HG02678 (cell line): ENCODE results near the gene POLR2L.

Source experiments
- ATAC-seq: cut with Tn5 transposase; IDR thresholded peaks from one replicate; pipeline ENCODE4 v1.9.1; 2021; ENCODE audit warnings: mild to moderate bottlenecking, moderate library complexity; ENCODE audit not compliant: unreplicated experiment

The POLR2L gene

GRCh38 chr11:839875-840617, 2.3 kb downstream of the POLR2L start:
- ATAC-seq, result no peak

- ATAC-seq, result no peak
These were observed 3.1 kb downstream of the POLR2L start for GRCh38 chr11:839280-839623.

GRCh38 chr11:838441-839279, 3.7 kb downstream of the POLR2L start:
- ATAC-seq, result no peak

- no peak for ATAC-seq
These were observed 4.4 kb downstream of the POLR2L start for GRCh38 chr11:837990-838307.

- no peak for ATAC-seq
These were observed 4.9 kb downstream of the POLR2L start for GRCh38 chr11:837189-837989.

- no peak for ATAC-seq
These were observed 5.6 kb downstream of the POLR2L start for GRCh38 chr11:836700-837099.

GRCh38 chr11:836274-836673, 6.1 kb downstream of the POLR2L start:
- ATAC-seq, result no peak

- no peak for ATAC-seq
These were observed 7.7 kb downstream of the POLR2L start for GRCh38 chr11:834371-835316.

- no peak for ATAC-seq
These were observed 8.4 kb downstream of the POLR2L start for GRCh38 chr11:833849-834311.

GRCh38 chr11:833114-833791, 9.1 kb downstream of the POLR2L start:
- ATAC-seq, result peak; percentile 19

GRCh38 chr11:832529-833113, 9.7 kb downstream of the POLR2L start, which contains the start of gene CD151:
CD151 (plus strand) TSS chr11:832952; CDS start chr11:836070, 3,118 bp downstream.
- ATAC-seq, result peak; percentile 58

- no peak for ATAC-seq
These were observed 10.3 kb downstream of the POLR2L start for GRCh38 chr11:831961-832528.

GRCh38 chr11:831118-831864, 11.0 kb downstream of the POLR2L start:
- ATAC-seq, result no peak

- ATAC-seq, result peak; percentile 38
These were observed 11.8 kb downstream of the POLR2L start for GRCh38 chr11:830295-831117.

- ATAC-seq, result no peak
These were observed 12.5 kb downstream of the POLR2L start for GRCh38 chr11:829847-830294.

- ATAC-seq, result no peak
These were observed 13.0 kb downstream of the POLR2L start for GRCh38 chr11:829176-829846.
